ENCODE results near the gene GPR15LG.
"Not testable (repeated sequence)": the region's sequence is repeated elsewhere in the genome, so short reads cannot be mapped to it uniquely, and the experiment has no call there.

The GPR15LG gene

GRCh38 chr10:84173501-84173929 lies at the start of gene GPR15LG:
Gene GPR15LG, plus strand, starts transcription at chr10:84173801. Its CDS starts 51 bp downstream, at chr10:84173852.
- DNase-seq, result no peak

DNA sequence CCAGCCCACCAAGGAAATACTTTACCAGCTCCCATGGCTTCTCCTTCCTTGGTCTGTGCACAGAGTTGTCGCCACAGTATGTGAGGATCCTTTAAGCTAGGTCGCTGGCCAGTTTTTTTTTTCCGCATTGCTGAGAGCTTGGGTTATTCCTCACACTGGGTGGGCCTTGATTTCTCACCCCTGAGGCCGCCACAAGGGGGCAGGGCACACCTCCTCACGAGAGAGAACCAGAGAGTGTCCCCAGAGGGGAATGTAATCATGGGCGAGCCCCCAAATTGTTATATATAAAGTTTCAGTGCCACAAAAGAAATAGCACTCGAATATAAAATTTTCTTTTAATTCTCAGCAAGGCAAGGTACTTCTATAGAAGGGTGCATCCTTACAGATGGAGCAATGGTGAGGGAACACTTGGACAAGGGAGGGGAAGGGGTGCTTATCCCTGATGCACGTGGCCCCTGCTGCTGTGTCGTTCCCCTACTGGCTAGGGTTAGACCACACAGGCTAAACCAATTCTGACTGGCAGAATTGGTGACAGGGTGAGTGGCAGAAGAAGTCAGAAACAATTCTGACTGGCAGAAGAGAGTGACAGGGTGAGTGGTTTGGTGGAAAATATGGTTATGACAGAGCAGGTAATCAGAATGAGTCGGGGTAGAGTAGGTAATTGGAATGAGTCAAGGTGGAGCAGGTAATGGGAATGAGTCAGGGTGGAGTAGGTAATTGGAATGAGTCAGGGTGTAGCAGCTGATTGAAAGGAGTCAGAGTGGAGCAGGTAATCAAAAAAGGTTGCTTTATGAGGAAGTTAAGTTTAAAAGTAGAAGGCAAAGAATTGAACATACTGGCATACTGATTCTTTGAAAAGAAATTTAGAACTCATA lies 47.5 kb upstream of the GPR15LG start:
- not testable (repeated sequence) for DNase-seq

GRCh38 chr10:84126785-84127167 lies 46.8 kb upstream of the GPR15LG start:
- DNase-seq, result no peak

GRCh38 chr10:84135836-84136235 lies 37.8 kb upstream of the GPR15LG start:
- no peak for DNase-seq

DNA sequence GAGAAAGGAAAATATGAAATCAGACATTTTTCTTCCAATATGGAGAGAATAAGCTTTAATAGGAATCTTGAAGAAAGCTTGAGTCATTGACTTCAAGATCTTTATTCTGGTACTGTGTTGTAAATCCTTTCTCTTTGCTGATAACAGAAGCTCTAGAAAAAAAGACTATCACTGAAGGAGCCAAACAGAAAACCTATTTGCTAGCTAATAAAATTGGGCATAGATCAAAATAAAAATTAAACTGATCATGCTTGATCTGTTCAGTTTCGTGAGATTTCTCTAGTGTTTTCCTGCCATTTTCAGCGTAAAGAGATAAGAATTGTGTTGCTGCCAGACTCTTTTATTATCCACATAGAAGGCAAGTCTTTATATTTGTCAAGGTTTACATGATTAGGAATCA lies 35.8 kb upstream of the GPR15LG start:
- DNase-seq, result no peak

DNA sequence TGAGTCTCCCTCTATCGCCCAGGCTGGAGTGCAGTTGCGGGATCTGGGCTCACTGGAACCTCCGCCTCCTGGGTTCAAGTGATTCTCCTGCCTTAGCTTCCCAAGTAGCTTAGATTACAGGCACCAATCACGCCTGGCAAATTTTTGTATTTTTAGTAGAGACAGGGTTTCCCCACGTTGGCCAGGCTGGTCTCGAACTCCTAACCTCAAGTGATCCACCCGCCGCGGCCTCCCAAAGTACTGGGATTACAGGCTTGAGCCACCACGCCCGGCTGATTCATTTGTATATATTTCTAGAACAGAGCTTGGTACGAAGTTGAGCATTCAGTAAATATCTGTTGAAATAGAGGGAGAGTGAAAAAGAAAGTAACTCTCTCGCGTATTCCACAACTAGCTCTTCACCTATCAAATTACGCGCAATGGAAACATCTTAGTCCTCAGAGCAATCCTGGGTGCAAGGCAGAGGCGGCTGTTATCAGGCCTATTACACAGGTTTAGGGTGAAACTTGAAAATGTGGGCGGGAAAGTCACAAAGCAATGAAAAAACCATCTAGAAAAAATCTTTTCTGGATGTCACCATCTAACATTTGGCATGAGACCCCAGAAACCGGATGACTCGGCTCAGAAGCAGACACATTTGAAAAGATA lies 35.0 kb upstream of the GPR15LG start:
- no peak for DNase-seq

DNA sequence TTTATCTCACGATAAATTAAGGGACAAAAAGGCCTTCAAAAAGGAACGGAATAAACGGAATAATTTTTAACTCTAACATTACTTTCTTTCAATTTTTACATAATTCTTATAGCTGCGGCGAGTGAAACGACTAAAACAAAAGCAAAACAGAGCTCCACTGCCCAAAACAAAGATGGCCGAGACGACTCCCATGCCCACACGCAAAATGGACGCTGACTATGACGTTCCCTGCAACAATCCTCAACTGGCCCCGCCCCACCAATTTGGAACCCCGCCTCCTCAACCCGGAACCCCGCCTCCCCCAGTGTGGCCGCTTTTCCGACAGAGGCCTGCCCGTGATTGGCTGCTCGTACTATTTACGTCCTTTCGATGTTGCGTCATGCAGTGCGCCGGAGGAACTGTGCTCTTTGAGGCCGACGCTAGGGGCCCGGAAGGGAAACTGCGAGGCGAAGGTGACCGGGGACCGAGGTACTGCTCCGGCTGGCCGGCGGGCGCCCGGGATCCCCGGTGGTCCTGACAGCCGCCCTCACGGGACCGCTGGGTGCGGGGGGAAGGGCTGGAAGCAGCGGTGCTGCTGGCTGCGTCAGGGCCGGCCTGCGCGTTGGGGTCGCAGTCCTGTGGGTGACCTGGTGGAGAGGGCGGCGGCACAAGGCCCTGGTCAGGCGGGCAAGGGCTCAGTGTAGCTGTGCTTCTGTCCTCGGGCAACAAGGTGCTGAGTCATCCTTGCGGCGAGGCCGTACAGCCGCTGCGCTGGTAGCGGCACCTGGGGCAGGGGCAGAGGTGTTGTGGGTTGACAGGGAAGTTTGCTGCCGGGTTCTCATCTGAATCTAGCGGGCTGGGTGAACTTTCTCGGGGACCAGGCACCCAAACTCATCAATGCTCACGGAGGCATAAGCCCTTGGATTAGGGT lies 34.2 kb upstream of the GPR15LG start, which contains the start of gene GHITM:
TSS of gene GHITM (plus strand) at position 384 of the 910 bp plus-strand sequence. CDS start 1,992 bp downstream, outside the sequence.
- DNase-seq, result peak; percentile 94

- no peak for DNase-seq
Observed at GRCh38 chr10:84140036-84140379, 33.6 kb upstream of the GPR15LG start.

- no peak for DNase-seq
Observed at GRCh38 chr10:84147347-84147746, 26.3 kb upstream of the GPR15LG start.

DNA sequence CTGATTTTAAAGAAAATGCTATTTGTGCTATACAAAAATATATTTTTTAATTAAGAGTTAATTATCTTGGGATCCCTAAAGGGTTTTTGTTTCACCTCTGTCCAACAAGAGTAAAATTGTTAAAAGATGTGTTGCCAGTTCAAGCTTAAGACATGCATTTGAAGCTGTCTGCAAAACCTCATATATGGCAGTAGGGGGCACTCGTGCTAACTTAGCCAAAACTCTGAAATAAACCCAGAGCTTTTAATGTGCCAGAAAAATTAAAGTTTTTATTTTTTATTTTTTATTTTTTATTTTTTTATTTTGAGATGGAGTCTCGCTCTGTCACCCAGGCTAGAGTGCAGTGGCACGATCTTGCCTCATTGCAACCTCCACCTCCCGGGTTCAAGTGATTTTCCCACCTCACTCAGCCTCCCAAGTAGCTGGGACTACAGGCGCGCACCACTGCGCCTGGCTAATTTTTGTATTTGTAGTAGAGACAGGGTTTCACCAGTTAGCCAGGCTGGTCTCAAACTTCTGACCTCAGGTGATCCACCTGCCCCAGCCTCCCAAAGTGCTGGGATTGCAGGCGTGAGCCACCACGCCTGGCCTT lies 25.5 kb upstream of the GPR15LG start:
- DNase-seq, result not testable (repeated sequence)

DNA sequence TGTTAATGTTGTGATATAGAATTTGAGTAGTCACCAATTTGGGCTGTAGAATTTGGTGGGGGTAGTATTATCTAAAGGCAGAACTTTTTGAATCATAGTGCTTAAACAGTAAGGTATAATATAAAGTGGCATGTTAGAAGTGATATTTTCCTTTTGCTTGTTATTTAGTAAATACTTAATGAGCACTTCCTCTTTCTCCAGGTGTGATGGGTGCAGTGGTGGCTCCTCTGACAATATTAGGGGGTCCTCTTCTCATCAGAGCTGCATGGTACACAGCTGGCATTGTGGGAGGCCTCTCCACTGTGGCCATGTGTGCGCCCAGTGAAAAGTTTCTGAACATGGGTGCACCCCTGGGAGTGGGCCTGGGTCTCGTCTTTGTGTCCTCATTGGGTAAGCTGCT lies 23.7 kb upstream of the GPR15LG start:
- no peak for DNase-seq

- no peak for DNase-seq
Observed at GRCh38 chr10:84152769-84153168, 20.8 kb upstream of the GPR15LG start.

DNA sequence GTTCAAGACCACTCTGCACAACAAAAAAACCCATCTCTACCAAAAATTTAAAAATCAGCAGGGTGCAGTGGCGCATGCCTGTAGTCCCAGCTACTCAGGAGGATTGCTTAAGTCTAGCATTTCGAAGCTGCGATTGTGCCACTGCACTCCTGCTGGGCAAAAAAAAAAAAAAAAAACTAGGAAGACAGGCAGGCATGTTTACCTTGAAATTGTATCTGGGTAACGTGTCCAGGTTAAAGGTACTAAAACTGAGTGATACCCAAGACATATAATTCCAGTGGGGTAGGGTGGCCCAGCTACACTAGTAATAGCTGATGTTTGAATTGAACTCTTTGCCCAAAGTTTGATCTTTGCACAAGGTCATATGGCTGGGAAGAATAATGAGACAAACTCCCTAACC lies 18.1 kb upstream of the GPR15LG start:
- no peak for DNase-seq

DNA sequence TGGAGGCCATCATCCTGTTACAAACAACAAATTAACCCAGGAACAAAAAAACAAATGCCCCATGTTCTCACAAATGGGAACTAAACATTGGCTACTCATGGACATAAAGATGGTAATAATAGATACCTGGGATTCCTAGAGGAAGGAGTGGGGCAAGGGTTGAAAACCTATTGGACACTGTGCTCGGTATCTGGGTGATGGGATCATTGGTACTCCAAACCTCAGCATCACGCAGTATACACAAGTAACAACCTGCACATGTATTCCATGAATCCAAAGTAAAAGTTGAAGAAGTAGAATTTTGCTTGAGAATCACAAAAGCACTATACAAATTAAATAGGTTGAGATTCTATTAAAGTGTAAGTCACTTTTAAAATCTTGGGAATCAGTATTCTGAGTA lies 17.6 kb upstream of the GPR15LG start:
- no peak for DNase-seq

DNA sequence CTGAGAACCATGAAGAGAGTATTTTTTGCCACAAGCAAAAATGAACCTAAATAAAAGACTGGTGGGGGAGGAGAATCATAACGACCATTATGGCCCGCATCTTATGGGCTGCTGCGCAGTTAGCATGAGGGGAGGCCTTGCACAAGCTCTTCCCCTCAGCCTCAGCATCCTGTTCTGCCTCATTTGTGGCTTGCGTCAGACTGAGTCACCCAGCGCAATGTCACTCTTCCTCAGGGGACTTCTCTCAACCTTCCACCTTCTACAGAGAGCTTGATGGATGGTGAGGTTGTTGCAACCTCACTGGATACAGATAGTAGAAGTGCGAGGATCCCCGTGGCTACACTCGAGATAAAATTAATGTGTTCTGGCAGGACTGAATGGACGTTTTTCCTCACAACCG lies 16.8 kb upstream of the GPR15LG start:
- DNase-seq, result no peak

GRCh38 chr10:84158061-84158460 lies 15.5 kb upstream of the GPR15LG start:
- no peak for DNase-seq

DNA sequence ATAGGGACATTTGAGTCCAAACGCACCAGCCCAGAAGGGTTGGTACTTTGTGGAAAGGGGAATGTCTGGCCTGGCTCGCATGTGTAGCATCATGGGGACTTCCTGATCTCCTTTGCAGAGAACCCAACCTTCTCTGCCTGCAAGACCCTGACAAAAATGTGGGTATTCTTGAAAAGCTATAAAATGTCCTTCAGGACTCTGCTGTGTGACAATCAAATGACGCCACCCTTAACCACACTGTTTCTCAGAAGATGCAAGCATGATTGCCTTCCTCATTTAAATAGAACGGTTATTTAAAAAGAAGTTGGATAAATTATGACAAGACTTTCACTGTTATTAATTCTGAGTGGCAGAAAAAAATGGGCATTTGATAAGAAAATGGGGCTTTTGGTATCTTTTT lies 15.1 kb upstream of the GPR15LG start:
- DNase-seq, result no peak

DNA sequence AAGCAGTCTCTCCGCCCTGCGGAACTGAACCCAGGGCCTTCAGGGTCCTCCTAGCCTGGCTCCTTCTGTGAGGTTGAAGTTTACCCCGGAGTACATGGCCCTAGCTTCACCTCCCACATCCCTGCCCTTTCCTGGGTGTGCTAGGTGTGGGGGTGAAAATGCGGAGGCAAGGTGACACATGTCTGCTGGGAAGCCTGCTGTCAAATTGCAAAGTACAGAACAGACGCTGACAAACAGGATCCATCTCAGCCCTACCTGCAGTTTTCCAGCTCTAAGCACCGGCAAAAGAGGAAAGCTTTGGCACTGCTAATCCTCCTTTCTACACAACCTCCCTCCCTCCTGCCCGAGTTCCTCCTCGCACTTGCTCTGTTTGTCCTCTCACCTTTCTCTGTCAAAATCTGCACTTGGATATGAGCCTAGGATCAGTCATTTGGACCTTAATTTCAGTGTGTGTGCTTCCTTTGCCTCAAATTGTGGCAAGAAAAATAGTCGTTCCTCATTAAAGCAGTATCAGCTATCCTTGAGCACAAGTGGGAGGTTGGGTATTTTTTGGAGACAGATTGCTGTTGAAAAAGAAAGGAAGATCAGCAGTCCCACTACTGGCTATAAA lies 14.4 kb upstream of the GPR15LG start:
- no peak for DNase-seq

DNA sequence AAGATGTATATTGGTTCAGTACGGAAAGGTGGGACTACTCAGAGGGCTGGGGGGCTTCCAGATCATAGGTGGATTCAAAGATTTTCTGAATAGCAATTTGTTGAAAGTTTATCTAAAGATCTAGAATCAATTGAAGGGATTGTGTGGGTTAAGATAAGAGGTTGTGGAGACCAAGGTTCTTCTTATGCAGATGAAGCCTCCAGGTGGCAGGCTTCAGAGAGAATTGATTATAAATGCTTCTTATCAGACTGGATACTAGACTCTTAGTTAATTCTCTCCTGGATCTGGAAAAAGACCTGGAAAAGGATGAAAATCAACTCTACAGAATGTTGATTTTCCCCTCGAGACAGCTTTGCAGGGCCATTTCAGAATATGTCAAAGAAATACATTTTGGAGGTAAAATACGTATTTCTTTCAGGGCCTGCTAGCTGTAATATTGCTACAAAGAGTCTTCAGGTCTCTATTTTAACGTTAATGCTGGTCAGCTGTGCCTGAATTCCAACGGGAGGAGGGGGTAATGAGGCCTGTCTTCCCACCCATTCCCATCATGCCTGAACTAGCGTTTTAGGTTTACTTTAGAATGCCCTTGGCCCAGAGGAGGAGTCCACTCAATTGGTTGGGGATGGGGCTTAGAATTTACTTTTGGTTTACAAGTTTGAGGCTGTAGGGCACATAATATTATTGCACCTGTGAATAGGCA lies 12.8 kb upstream of the GPR15LG start:
- no peak for DNase-seq

GRCh38 chr10:84163996-84164395 lies 9.6 kb upstream of the GPR15LG start:
- no peak for DNase-seq

DNA sequence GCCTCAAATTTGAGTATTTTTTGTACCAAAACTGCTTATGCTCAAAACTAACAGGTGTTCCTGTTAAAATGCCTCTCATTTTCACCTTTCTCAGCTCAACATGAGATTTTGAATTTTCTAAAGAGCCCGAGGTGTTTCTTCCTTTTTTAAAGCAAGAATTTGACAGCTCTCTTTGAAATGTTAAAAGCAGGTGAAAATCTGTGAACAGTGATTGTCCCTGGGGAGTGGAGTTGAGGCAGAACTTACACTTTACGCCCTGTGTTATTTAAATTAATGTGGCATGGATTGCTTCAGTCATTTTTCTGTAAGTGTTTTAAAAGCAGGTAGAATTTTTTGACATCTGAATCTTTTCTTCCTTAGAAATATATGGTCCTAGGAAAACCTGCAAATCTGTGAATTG lies 9.2 kb upstream of the GPR15LG start:
- no peak for DNase-seq
